ENCODE measurements around the gene LAMA2. TPM values are rescaled to one million over a fixed set of nuclear protein-coding genes. Genes with fewer than 3 reads are reported as not detected.

The LAMA2 gene
- total RNA-seq, 1 donor = 9.4 TPM

DNA sequence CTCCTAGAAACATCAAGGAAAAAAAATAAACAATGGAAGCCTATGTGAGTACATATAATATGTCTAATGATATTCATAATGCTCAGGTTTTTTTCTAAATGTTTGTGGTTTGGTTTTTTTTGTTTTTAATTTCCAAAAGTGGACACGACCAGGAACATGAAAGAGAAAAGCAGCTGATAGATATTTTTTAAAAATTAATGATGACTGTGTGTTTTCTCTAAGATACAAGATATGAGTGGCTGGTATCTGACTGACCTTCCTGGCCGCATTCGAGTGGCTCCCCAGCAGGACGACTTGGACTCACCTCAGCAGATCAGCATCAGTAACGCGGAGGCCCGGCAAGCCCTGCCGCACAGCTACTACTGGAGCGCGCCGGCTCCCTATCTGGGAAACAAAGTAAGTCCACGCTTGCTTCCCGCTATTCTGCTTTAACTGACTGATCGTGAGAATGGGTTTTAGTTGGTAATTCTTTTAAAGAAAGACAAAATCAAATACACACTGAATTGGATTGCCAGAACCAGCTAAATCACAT lies 309.6 kb downstream of the LAMA2 start:
- TF ChIP-seq, protein P1, sequence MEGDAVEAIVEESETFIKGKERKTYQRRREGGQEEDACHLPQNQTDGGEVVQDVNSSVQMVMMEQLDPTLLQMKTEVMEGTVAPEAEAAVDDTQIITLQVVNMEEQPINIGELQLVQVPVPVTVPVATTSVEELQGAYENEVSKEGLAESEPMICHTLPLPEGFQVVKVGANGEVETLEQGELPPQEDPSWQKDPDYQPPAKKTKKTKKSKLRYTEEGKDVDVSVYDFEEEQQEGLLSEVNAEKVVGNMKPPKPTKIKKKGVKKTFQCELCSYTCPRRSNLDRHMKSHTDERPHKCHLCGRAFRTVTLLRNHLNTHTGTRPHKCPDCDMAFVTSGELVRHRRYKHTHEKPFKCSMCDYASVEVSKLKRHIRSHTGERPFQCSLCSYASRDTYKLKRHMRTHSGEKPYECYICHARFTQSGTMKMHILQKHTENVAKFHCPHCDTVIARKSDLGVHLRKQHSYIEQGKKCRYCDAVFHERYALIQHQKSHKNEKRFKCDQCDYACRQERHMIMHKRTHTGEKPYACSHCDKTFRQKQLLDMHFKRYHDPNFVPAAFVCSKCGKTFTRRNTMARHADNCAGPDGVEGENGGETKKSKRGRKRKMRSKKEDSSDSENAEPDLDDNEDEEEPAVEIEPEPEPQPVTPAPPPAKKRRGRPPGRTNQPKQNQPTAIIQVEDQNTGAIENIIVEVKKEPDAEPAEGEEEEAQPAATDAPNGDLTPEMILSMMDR (IDR thresholded peaks at IDR 0.05; ENCODE audit: extremely low read depth, low read depth, low read length) = no peak
- Histone ChIP-seq H3K4me3 (ENCODE audit: insufficient read depth, low read length) (no peak overlapping the region), H3K9me3 (ENCODE audit: low read depth, low read length) (no peaks in the 10 kb centered on the region), H2AFZ (ENCODE audit: low read length) (no peak overlapping the region), H3K79me2 (ENCODE audit: insufficient read depth, low read length) (no peaks in the 10 kb centered on the region), H3K27me3 (ENCODE audit: insufficient read depth, low read length) (no peaks in the 10 kb centered on the region), H3K4me1 (ENCODE audit: insufficient read depth, low read length) (no peaks in the 10 kb centered on the region), H3K4me2 (ENCODE audit: insufficient read depth, low read length) (no peak overlapping the region), H3K36me3 (ENCODE audit: insufficient read depth, low read length) (no peaks in the 10 kb centered on the region), H3K27ac (ENCODE audit: low read depth, low read length) (no peak overlapping the region), H4K20me1 (ENCODE audit: insufficient read depth, low read length) (no peaks in the 10 kb centered on the region)
- DNase-seq (ENCODE audit: insufficient read length, low spot score, missing footprints) = no peak

DNA sequence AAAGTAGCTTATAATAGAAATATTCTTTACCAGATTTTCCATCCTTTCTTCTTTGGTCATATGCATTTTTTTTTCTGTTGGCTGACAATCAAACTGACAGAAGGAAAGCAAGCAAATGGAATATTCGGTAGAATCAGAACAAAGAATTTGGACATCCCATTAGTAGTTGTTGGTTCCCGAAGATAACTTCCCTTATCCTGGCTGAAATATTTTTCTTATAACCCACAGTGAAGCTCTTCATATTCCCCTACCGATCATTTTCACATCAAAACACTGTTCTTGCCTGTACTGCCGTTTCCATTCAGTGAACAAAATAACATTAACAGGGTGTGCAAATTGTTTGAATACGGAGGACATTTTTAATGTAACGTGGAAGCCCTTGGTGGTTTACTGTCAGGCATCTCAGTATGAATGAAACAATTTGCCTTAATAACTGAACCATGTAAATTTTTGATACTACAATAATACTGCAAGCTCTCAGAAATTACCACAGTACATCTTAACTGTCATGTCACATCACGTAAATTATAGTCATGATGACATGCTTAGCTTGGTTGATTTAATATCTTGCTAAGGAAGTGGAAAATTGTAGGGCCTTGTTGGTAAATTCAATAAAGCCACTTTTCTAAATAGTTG lies 311.5 kb downstream of the LAMA2 start:
- H3K4me2 ChIP-seq (ENCODE audit: insufficient read depth, low read length) = no peak overlapping the region
- H3K79me2 ChIP-seq (ENCODE audit: insufficient read depth, low read length) = no peaks in the 10 kb centered on the region
- no peaks in the 10 kb centered on the region for H3K4me1 ChIP-seq (ENCODE audit: insufficient read depth, low read length)
- no peak overlapping the region for H3K27ac ChIP-seq (ENCODE audit: low read depth, low read length)
- no peak for DNase-seq (ENCODE audit: insufficient read length, low spot score, missing footprints)
- no peaks in the 10 kb centered on the region for H4K20me1 ChIP-seq (ENCODE audit: insufficient read depth, low read length)
- no peaks in the 10 kb centered on the region for H3K9me3 ChIP-seq (ENCODE audit: low read depth, low read length)
- H3K36me3 ChIP-seq (ENCODE audit: insufficient read depth, low read length) = no peaks in the 10 kb centered on the region
- TF ChIP-seq, protein P1 (IDR thresholded peaks at IDR 0.05; ENCODE audit: extremely low read depth, low read depth, low read length) = no peak
- no peak overlapping the region for H2AFZ ChIP-seq (ENCODE audit: low read length)
- H3K4me3 ChIP-seq (ENCODE audit: insufficient read depth, low read length) = no peak overlapping the region
- H3K27me3 ChIP-seq (ENCODE audit: insufficient read depth, low read length) = no peaks in the 10 kb centered on the region

DNA sequence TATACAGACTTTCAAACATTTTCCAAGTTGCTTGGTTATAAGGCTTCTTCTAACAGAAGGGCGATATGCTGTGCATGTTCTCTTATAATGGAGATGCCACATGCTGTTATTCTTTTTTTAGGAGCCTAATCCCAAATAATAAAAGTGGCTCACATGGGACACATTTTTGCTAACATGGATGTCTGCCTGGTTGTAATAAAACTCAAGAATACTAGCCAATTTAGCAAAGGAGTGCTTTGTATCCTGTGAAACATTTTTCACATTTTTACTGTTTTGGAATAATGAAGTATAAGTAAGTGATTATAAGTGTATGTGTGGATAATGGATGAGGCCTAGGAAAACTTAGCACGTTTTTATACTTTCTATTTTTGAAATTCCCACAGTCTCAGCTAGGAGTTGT lies 312.2 kb downstream of the LAMA2 start:
- H3K27me3 ChIP-seq (ENCODE audit: insufficient read depth, low read length) = no peaks in the 10 kb centered on the region
- H3K4me2 ChIP-seq (ENCODE audit: insufficient read depth, low read length) = no peak overlapping the region
- no peaks in the 10 kb centered on the region for H4K20me1 ChIP-seq (ENCODE audit: insufficient read depth, low read length)
- H3K4me3 ChIP-seq (ENCODE audit: insufficient read depth, low read length) = no peak overlapping the region
- no peak for DNase-seq (ENCODE audit: insufficient read length, low spot score, missing footprints)
- no peak overlapping the region for H3K27ac ChIP-seq (ENCODE audit: low read depth, low read length)
- H3K4me1 ChIP-seq (ENCODE audit: insufficient read depth, low read length) = no peaks in the 10 kb centered on the region
- H3K79me2 ChIP-seq (ENCODE audit: insufficient read depth, low read length) = no peaks in the 10 kb centered on the region
- no peaks in the 10 kb centered on the region for H3K9me3 ChIP-seq (ENCODE audit: low read depth, low read length)
- no peaks in the 10 kb centered on the region for H3K36me3 ChIP-seq (ENCODE audit: insufficient read depth, low read length)
- TF ChIP-seq, protein P1 (IDR thresholded peaks at IDR 0.05; ENCODE audit: extremely low read depth, low read depth, low read length) = no peak
- no peak overlapping the region for H2AFZ ChIP-seq (ENCODE audit: low read length)

DNA sequence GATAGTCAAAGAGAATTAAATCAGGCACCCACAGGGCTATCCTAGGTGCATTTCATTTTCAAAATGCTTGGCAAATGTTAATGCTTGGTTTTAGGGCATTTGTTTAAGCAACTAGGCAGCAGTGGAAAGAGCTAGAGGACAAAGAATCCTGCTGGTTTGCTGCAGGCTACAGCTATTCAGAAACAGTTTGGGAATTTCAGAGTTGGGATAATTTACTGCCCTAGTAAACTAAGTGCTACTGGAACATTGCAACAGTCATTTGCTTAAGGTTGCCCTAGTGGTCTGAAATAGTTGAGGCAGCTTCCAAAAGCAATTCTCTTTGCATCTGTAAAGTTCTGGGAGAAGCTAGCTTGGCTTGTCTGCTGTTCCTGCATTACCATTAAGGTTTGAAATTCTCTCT lies 312.7 kb downstream of the LAMA2 start:
- no peaks in the 10 kb centered on the region for H3K36me3 ChIP-seq (ENCODE audit: insufficient read depth, low read length)
- no peaks in the 10 kb centered on the region for H3K27me3 ChIP-seq (ENCODE audit: insufficient read depth, low read length)
- H2AFZ ChIP-seq (ENCODE audit: low read length) = no peak overlapping the region
- H3K4me3 ChIP-seq (ENCODE audit: insufficient read depth, low read length) = no peak overlapping the region
- no peak overlapping the region for H3K4me2 ChIP-seq (ENCODE audit: insufficient read depth, low read length)
- TF ChIP-seq, protein P1 (IDR thresholded peaks at IDR 0.05; ENCODE audit: extremely low read depth, low read depth, low read length) = no peak
- no peak for DNase-seq (ENCODE audit: insufficient read length, low spot score, missing footprints)
- no peaks in the 10 kb centered on the region for H4K20me1 ChIP-seq (ENCODE audit: insufficient read depth, low read length)
- no peaks in the 10 kb centered on the region for H3K4me1 ChIP-seq (ENCODE audit: insufficient read depth, low read length)
- no peaks in the 10 kb centered on the region for H3K9me3 ChIP-seq (ENCODE audit: low read depth, low read length)
- H3K27ac ChIP-seq (ENCODE audit: low read depth, low read length) = no peak overlapping the region
- no peaks in the 10 kb centered on the region for H3K79me2 ChIP-seq (ENCODE audit: insufficient read depth, low read length)

Measured in osteoblast (primary cell).